CD4-positive, alpha-beta T cell treated with Interferon alpha-2 for 1 hour (primary cell): Measurements from ENCODE around the gene EEFSEC.

Experiments used
- DNase-seq, 2 donors: peaks; one replicate each; pipeline ENCODE4 v3.0.0-alpha.2; 2020 to 2022

Gene EEFSEC

GRCh38 chr3:128247666-128248409 lies 94.6 kb downstream of the EEFSEC start:
- no peak for DNase-seq

GRCh38 chr3:128252083-128252482 lies 98.8 kb downstream of the EEFSEC start:
- DNase-seq, result no peak

GRCh38 chr3:128253150-128253549 lies 99.9 kb downstream of the EEFSEC start:
- DNase-seq, result no peak

- no peak for DNase-seq
Measured at GRCh38 chr3:128254066-128254590, 100.8 kb downstream of the EEFSEC start.

GRCh38 chr3:128254967-128255366 lies 101.7 kb downstream of the EEFSEC start:
- no peak for DNase-seq

GRCh38 chr3:128256131-128256530 lies 102.8 kb downstream of the EEFSEC start:
- no peak for DNase-seq

GRCh38 chr3:128257632-128258031 lies 104.4 kb downstream of the EEFSEC start:
- DNase-seq, result no peak

GRCh38 chr3:128260275-128260674 lies 107.0 kb downstream of the EEFSEC start:
- DNase-seq, result no peak

- no peak for DNase-seq
Measured at GRCh38 chr3:128262457-128262856, 109.2 kb downstream of the EEFSEC start.

GRCh38 chr3:128263118-128263517 lies 109.8 kb downstream of the EEFSEC start:
- DNase-seq, result no peak

GRCh38 chr3:128263946-128264345 lies 110.7 kb downstream of the EEFSEC start:
- no peak for DNase-seq

GRCh38 chr3:128266453-128266852 lies 113.2 kb downstream of the EEFSEC start:
- no peak for DNase-seq

GRCh38 chr3:128267541-128267940 lies 114.3 kb downstream of the EEFSEC start:
- no peak for DNase-seq

- DNase-seq, result no peak
Measured at GRCh38 chr3:128269006-128269775, 115.9 kb downstream of the EEFSEC start.

GRCh38 chr3:128269796-128270195 lies 116.5 kb downstream of the EEFSEC start:
- no peak for DNase-seq

GRCh38 chr3:128270559-128271492 lies 117.5 kb downstream of the EEFSEC start:
- no peak for DNase-seq

GRCh38 chr3:128271536-128272332 lies 118.5 kb downstream of the EEFSEC start:
- no peak for DNase-seq

- DNase-seq, result no peak
Measured at GRCh38 chr3:128273109-128273840, 120.0 kb downstream of the EEFSEC start.

GRCh38 chr3:128273841-128274573 lies 120.7 kb downstream of the EEFSEC start:
- DNase-seq, result no peak

GRCh38 chr3:128274837-128275236 lies 121.6 kb downstream of the EEFSEC start:
- DNase-seq, result no peak
